IMR-90 (cell line): ENCODE data around the gene TIMM13. TPM values are rescaled to one million over a fixed set of nuclear protein-coding genes. Genes with fewer than 3 reads are reported as not detected.

Source experiments
- ATAC-seq: fragments of 200-7000 bp; cut with Tn5 transposase; 2 replicates; pipeline ENCODE4 v1.9.1; 2020; ENCODE audit warnings: low read depth, mild to moderate bottlenecking, moderate library complexity
- BruUV-seq: library from RNA; stranded (reverse); fragments of 400-500 nt; replicated peaks from 2 replicates; lab custom pipeline; 2021; lab: Mats Ljungman, UMichigan
- CTCF ChIA-PET: fragments of 300-600 bp; formaldehyde crosslinking; extraction: SDS; loops from one replicate; lab custom pipeline; 2021; ENCODE audit warnings: antibody characterized with exemption; lab: Yijun Ruan, JAX
- POLR2A ChIA-PET: fragments of 300-600 bp; sonication (Branson Sonifier 250); formaldehyde crosslinking; loops from one replicate; lab custom pipeline; 2022; ENCODE audit warnings: antibody characterized with exemption; ENCODE audit not compliant: unreplicated experiment; lab: Charles Lee
- DNase-seq: peaks from one replicate; pipeline ENCODE4 v3.0.0; 2013
- H2AFZ ChIP-seq: replicated peaks from 2 replicates; pipeline ENCODE3; 2013; ENCODE audit warnings: low read length, mild to moderate bottlenecking; ENCODE audit not compliant: poor library complexity
- H2AK5ac ChIP-seq: 2 replicates; pipeline ENCODE4 v1.6.1; 2013; ENCODE audit warnings: low read depth, low read length, inconsistent platforms
- H2AK9ac ChIP-seq: replicated peaks from 2 replicates; pipeline ENCODE3; 2013; ENCODE audit warnings: mild to moderate bottlenecking, low read depth, low read length, moderate library complexity; ENCODE audit not compliant: poor library complexity
- H2BK120ac ChIP-seq: 2 replicates; pipeline ENCODE4 v1.6.1; 2013; ENCODE audit warnings: low read depth, low read length, inconsistent platforms
- H2BK15ac ChIP-seq: 3 replicates; pipeline ENCODE4 v1.6.1; 2013; ENCODE audit warnings: low read depth, low read length, inconsistent platforms
- H2BK20ac ChIP-seq: 2 replicates; pipeline ENCODE4 v1.6.1; 2013; ENCODE audit warnings: low read depth, mild to moderate bottlenecking, inconsistent platforms, low read length, moderate library complexity
- H2BK5ac ChIP-seq: 2 replicates; pipeline ENCODE4 v1.6.1; 2013; ENCODE audit warnings: mild to moderate bottlenecking, low read depth, low read length, inconsistent platforms; ENCODE audit not compliant: poor library complexity, severe bottlenecking
- H3K14ac ChIP-seq: replicated peaks from 2 replicates; pipeline ENCODE4 v1.6.1; 2013; ENCODE audit warnings: low read depth, low read length, inconsistent platforms
- H3K18ac ChIP-seq: 2 replicates; pipeline ENCODE4 v1.6.1; 2013; ENCODE audit warnings: low read depth, low read length, control low read depth
- H3K23ac ChIP-seq: 2 replicates; pipeline ENCODE4 v1.6.1; 2013; ENCODE audit warnings: low read depth, low read length, inconsistent platforms
- H3K27ac ChIP-seq: 2 replicates; pipeline ENCODE4 v1.5.1; 2013; ENCODE audit warnings: mild to moderate bottlenecking, control low read depth, low read length; ENCODE audit not compliant: insufficient read depth
- H3K27me3 ChIP-seq: 2 replicates; pipeline ENCODE4 v1.6.1; 2013; ENCODE audit warnings: low read length; ENCODE audit not compliant: control insufficient read depth, insufficient read depth
- H3K36me3 ChIP-seq: 2 replicates; pipeline ENCODE4 v1.6.1; 2013; ENCODE audit warnings: low read length, mixed read lengths; ENCODE audit not compliant: control insufficient read depth, insufficient read depth
- H3K4ac ChIP-seq: 2 replicates; pipeline ENCODE4 v1.6.1; 2013; ENCODE audit warnings: low read depth, low read length, inconsistent platforms
- H3K4me1 ChIP-seq: 2 replicates; pipeline ENCODE4 v1.6.1; 2013; ENCODE audit warnings: low read length, mixed read lengths; ENCODE audit not compliant: control insufficient read depth, insufficient read depth
- H3K4me2 ChIP-seq: 2 replicates; pipeline ENCODE4 v1.6.1; 2013; ENCODE audit warnings: low read depth, mild to moderate bottlenecking, control low read depth, low read length, moderate library complexity
- H3K4me3 ChIP-seq: 2 replicates; pipeline ENCODE4 v1.5.1; 2013; ENCODE audit warnings: low read depth, mild to moderate bottlenecking, control low read depth, low read length, moderate library complexity; ENCODE audit not compliant: insufficient read depth
- H3K56ac ChIP-seq: 2 replicates; pipeline ENCODE4 v1.6.1; 2013; ENCODE audit warnings: low read length, inconsistent platforms; ENCODE audit not compliant: insufficient read depth; ENCODE audit errors: extremely low read depth
- H3K79me1 ChIP-seq, 2 experiments: 2 replicates each; pipeline ENCODE4 v1.6.1; 2013; ENCODE audit warnings: low read length in 2 of 2, inconsistent platforms in 1 of 2, low read depth in 1 of 2
- H3K9ac ChIP-seq: 2 replicates; pipeline ENCODE4 v1.6.1; 2013; ENCODE audit warnings: low read depth, low read length, control low read depth
- H3K9me1 ChIP-seq: 2 replicates; pipeline ENCODE4 v1.6.1; 2013; ENCODE audit warnings: low read length, inconsistent platforms; ENCODE audit not compliant: insufficient read depth
- H3K9me3 ChIP-seq: 2 replicates; pipeline ENCODE4 v1.6.1; 2013; ENCODE audit warnings: low read length; ENCODE audit not compliant: control insufficient read depth, insufficient read depth
- H4K20me1 ChIP-seq: 2 replicates; pipeline ENCODE4 v1.6.1; 2013; ENCODE audit warnings: low read length, inconsistent platforms; ENCODE audit not compliant: insufficient read depth
- H4K5ac ChIP-seq: 2 replicates; pipeline ENCODE4 v1.6.1; 2013; ENCODE audit warnings: mild to moderate bottlenecking, low read depth, low read length, control low read depth
- H4K8ac ChIP-seq, 2 experiments: 2 replicates each; pipeline ENCODE4 v1.6.1; 2013; ENCODE audit warnings: low read depth in 2 of 2, low read length in 2 of 2, control low read depth in 1 of 2, inconsistent platforms in 1 of 2
- H4K91ac ChIP-seq: 2 replicates; pipeline ENCODE4 v1.6.1; 2013; ENCODE audit warnings: low read depth, low read length, inconsistent platforms; ENCODE audit not compliant: insufficient read depth
- FOS ChIP-seq: fragments of 150-350 bp; IDR thresholded peaks from 2 replicates; pipeline ENCODE4 v1.6.1; 2016; ENCODE audit warnings: low read depth, low read length
- MAFK ChIP-seq: IDR thresholded peaks from 2 replicates; pipeline ENCODE4 v1.6.1; 2012; ENCODE audit warnings: low read depth, low read length, improper control_type of control experiment
- NFE2L2 ChIP-seq: fragments of 150-350 bp; IDR thresholded peaks from 2 replicates; pipeline ENCODE4 v1.6.1; 2016; ENCODE audit warnings: low read depth, mild to moderate bottlenecking, low read length
- RFX5 ChIP-seq: IDR thresholded peaks from 2 replicates; pipeline ENCODE4 v1.8.0; 2012; ENCODE audit warnings: low read depth, mild to moderate bottlenecking, low read length, moderate library complexity
- WGBS, 2 experiments: methylation state at CpG; one replicate each; pipeline versions ENCODE4 v1.1.5 to v1.1.7; 2013; ENCODE audit warnings: missing lambda C conversion rate in 2 of 2; ENCODE audit not compliant: insufficient read length in 1 of 2; ENCODE audit errors: extremely low coverage in 2 of 2; 5-methylcytosine and 5-hydroxymethylcytosine counted together
- dilution Hi-C: fragments of 300-500 bp; cut with HindIII; formaldehyde crosslinking; loops from one replicate; pipeline ENCODE4 v1.14.3; 2018; ENCODE audit warnings: low sequenced_read_pairs; ENCODE audit not compliant: unreplicated experiment
- in situ Hi-C: fragments of 300-500 bp; cut with MboI; formaldehyde crosslinking; loops from 3 replicates; pipeline ENCODE4 v1.14.3; 2019; ENCODE audit warnings: low sequenced_read_pairs, inconsistent platforms, mixed read lengths
- intact Hi-C: fragments of 100-400 bp; cut with micrococcal nuclease; formaldehyde crosslinking; loops from 2 replicates; pipeline ENCODE4 v1.10.0; 2022
- polyA plus RNA-seq, 3 experiments: library from polyadenylated mRNA; depleted of rRNA; stranded (reverse); fragments of >200 nt; gene quantifications; 2 replicates each; pipeline ENCODE4 v1.2.3, GENCODE V29; 2012; ENCODE audit warnings: low replicate concordance in 1 of 3
- total RNA-seq: library from RNA; depleted of rRNA; stranded (reverse); fragments of >200 nt; gene quantifications from 2 replicates; pipeline ENCODE4 v1.2.3, GENCODE V29; 2012

Gene TIMM13
- total and polyA plus RNA-seq, 2 of the 4 experiments (the other 2 are of a cell fraction), result 21.0 to 62.3 TPM

DNA sequence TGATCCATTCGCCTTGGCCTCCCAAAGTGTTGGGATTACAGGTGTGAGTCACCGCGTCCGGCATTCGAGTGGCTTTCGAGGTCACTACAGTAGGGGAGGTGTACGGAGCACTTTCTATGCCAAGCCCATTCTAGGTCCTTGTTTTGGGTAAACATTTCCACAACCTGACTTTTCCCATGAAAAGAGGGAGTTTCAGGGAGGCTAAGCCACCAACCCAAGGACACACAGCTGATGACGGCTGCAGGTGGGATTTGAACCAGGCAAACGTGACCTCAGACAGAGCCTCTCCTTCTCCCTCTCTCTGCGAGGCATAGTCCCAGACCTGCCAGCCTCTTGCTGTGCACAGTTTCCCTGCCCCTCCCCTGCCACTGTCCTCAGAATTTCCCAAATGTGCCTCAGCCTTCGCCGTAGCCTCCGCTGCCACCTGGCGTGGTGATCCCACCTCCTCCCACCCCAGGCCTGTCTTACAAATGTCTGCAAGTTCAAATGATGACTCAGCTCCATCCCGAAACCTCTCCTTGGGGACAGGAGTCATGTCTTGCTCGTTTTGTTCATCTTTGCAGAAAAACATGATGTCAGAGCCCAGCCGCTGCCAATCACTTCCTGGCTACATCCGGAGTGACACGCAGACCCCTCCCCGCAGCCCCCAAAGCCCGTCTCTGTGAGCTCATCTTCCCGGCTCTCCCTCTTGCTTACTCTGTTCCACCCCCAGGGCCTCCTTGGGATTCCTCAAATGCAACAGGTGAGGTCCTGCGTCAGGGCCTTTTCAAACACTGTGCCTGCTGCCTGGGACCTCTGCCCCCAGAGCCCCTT lies 41.9 kb upstream of the TIMM13 start:
- dilution Hi-C loops, result no loop called here
- Histone ChIP-seq H4K5ac (no peak overlapping the region), H2AK9ac (peak overlapping the region; percentile 74), H3K14ac (0 out of 2 replicates have a peak overlapping the region, but pooled peaks have one; percentile 1), H3K9me1 (0 out of 2 replicates have a peak, but pooled peaks cover 7% of the 10 kb centered on the region), H3K27ac (no peak overlapping the region), H4K91ac (0 out of 2 replicates have a peak overlapping the region, but pooled peaks have one; percentile 23), H3K9ac (no peak overlapping the region), H3K23ac (peak overlapping the region; percentile 51; the same call in 1 of the 2 replicates), H3K9me3 (no peaks in the 10 kb centered on the region), H3K79me1 (no peaks in the 10 kb centered on the region), H2BK5ac (no peak overlapping the region), H3K56ac (no peak overlapping the region), H3K4me2 (peak overlapping the region; percentile 48; the same call in 1 of the 2 replicates), H3K36me3 (no peaks in the 10 kb centered on the region), H3K18ac (no peak overlapping the region), H2BK20ac (peak overlapping the region; percentile 61), H2BK120ac (peak overlapping the region; percentile 1; the same call in 1 of the 2 replicates), H2AK5ac (peak overlapping the region; percentile 61), H3K4ac (peak overlapping the region; percentile 57), H3K4me1 (peaks cover 7% of the 10 kb centered on the region), H4K20me1 (no peaks in the 10 kb centered on the region), H3K4me3 (no peak overlapping the region), H4K8ac (peak overlapping the region in 1 of 2 experiments; percentile 72; a peak in 1 of 4 replicates), H2BK15ac (no peak overlapping the region), H3K27me3 (no peaks in the 10 kb centered on the region), H2AFZ (peak overlapping the region; percentile 74)
- TF ChIP-seq RFX5 (no peak), NFE2L2 (peak; percentile 50; the same call in 1 of the 2 replicates), MAFK (peak; percentile 77), FOS (peak; percentile 37; the same call in 1 of the 2 replicates)
- ChIA-PET CTCF (interaction anchor here (0.6 kb wide), 1 partner anchor 119 kb away, joined by 3 read pairs; no protein-coding TSS in a partner anchor), POLR2A (interaction anchor here (0.7 kb wide), 1 partner anchor 11 kb away, joined by 3 read pairs; no protein-coding TSS in a partner anchor)
- 53% methylated on average over 8 of the region's 23 CpGs; no CpG with 5 or more reads in 1 of the 2 experiments for WGBS, 2 experiments
- peak; percentile 78 for DNase-seq
- intact Hi-C loops, result no loop called here
- BruUV-seq, result no TSS peak
- in situ Hi-C loops, result no loop called here
- peak; percentile 65 for ATAC-seq
